Measurements from ENCODE around the gene NCR3LG1. TPM values are rescaled to one million over a fixed set of nuclear protein-coding genes. Genes with fewer than 3 reads are reported as not detected.

The NCR3LG1 gene
- total RNA-seq, 1 experiment from 2014 or later: 38.6 TPM

Other genes with a start within 250 kb of the NCR3LG1 start
- 32.8 and 44.2 TPM in 2 replicates for gene PIK3C2A, start 143.8 kb upstream of the NCR3LG1 start, total RNA-seq (2014; rRNA removed; shearing (Covaris generic); ENCODE audit: low replicate concordance)
- 64.3 and 87.9 TPM in 2 replicates for gene NUCB2, start 75.1 kb upstream of the NCR3LG1 start, total RNA-seq (2014; rRNA removed; shearing (Covaris generic); ENCODE audit: low replicate concordance)
- 0.26 and 0.58 TPM in 2 replicates for gene KCNJ11, start 36.9 kb downstream of the NCR3LG1 start, total RNA-seq (2014; rRNA removed; shearing (Covaris generic); ENCODE audit: low replicate concordance)
- gene ABCC8, start 125.0 kb downstream of the NCR3LG1 start, total RNA-seq (2014; rRNA removed; shearing (Covaris generic); ENCODE audit: low replicate concordance): not detected in 2 replicates
- not detected in 2 replicates for gene USH1C, start 192.6 kb downstream of the NCR3LG1 start, total RNA-seq (2014; rRNA removed; shearing (Covaris generic); ENCODE audit: low replicate concordance)
- gene OTOG, start 195.5 kb downstream of the NCR3LG1 start, total RNA-seq (2014; rRNA removed; shearing (Covaris generic); ENCODE audit: low replicate concordance): not detected in 2 replicates

Measured in Karpas-422 (cell line).